Tongue (tissue), 2 donors: ENCODE measurements around the gene HNRNPA1. TPM values are rescaled to one million over a fixed set of nuclear protein-coding genes. Genes with fewer than 3 reads are reported as not detected.
"Not testable (repeated sequence)": the region's sequence is repeated elsewhere in the genome, so short reads cannot be mapped to it uniquely, and the experiment has no call there.

ENCODE experiments used
- DNase-seq: peaks from one replicate; pipeline ENCODE4 v3.0.0-alpha.2; 2015
- total RNA-seq: library from RNA; depleted of rRNA; stranded (reverse); fragments of >200 nt; gene quantifications from one replicate; pipeline ENCODE4 v1.2.3, GENCODE V29; 2014

The HNRNPA1 gene
- total RNA-seq, 1 donor from 2014 or later, result 618 TPM

DNA sequence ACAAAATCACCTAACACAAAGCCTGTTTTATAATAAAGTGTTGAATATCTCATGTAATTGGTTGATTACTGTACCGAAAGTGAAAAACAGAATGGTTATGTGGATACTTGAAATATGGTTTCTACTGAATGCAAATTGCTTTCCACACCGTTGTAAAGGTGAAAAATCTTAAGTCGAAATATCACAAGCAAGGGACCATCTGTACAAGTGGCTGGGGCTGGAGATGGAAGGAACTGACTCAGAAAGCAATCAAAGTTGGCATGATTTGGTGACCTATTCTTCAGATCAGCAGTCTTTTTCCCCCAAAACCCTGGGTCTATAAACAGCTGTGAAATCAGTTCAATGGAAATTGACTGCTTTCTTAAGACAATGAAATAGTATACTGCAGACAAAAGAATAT lies 4.2 kb upstream of the HNRNPA1 start:
- DNase-seq, result no peak

DNA sequence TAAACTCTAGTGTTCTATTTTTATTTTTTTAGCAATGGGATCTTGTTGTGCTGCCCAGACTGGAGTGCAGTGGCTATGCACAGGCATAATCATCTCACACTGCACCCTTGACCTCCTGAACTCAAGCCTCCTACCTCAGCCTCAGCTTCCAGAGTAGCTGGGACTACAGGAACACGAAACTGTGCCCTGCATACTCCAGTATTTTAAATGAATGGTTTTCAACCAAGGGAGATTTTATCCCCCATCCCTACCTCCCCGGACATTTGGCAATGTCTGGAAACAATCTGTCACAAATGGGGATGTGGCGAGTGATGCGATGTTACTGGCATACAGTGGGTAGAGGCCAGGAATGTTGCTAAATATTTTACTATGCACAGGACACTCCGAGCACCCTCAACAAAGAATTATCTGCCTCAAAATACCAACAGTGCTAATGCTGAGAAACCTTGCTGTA lies 2.7 kb upstream of the HNRNPA1 start:
- no peak for DNase-seq

DNA sequence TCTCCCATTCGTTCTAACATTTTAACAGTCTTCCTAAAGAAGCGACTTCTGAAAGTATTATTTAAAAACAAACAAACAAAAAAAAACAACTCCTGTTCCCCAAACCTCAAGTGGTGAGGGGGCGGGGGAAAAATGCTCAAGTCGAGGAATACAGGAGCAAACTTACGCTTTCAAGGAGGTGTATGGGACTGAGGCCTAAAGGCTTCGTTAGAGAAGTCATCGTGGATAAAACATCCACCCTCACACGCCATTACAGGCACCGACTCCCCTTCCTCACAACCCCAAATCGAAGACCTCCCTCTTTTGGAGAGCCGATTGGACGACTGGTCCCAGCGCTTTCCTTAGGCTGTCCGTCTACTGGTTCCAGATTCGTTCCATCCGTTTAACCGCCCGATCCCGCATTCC lies 1.3 kb upstream of the HNRNPA1 start:
- no peak for DNase-seq

GRCh38 chr12:54279632-54280467 lies 676 bp upstream of the HNRNPA1 start, which contains the start of gene CBX5:
Gene CBX5 (minus strand): TSS chr12:54280122. CDS start chr12:54257650, 22,472 bp downstream.
- DNase-seq, result peak; percentile 100

- not testable (repeated sequence) for DNase-seq
These were observed 724 bp downstream of the HNRNPA1 start for GRCh38 chr12:54281261-54281638.

- not testable (repeated sequence) for DNase-seq
These were observed 1.2 kb downstream of the HNRNPA1 start for GRCh38 chr12:54281694-54282093.

DNA sequence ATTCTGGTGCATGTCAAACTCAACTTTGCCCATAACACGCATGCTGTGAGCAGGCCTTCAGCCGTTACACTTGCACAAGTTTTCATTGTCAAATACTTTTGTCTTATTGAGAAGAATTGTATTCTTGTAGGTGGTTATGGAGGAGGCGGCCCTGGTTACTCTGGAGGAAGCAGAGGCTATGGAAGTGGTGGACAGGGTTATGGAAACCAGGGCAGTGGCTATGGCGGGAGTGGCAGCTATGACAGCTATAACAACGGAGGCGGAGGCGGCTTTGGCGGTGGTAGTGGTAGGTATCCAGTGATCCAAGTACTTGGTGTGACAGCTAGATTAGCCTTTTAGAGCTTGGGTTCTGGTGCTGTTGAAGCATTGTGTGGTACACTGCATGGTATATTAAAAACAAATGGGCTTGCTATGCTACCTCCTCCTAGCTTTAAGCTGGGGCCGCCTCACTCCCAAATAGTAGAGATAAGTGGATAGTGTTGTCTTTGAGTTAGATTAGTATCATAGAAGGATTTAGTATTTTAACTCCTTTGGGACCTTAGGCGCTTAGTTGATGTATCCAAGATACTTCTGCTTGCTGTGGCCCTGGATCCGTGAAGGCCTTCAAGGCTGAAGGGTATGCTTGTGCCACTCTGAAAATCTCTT lies 2.5 kb downstream of the HNRNPA1 start:
- no peak for DNase-seq

- DNase-seq, result not testable (repeated sequence)
These were observed 3.7 kb downstream of the HNRNPA1 start for GRCh38 chr12:54284070-54284780.

GRCh38 chr12:54285150-54286041 lies 4.9 kb downstream of the HNRNPA1 start:
- DNase-seq, result no peak

DNA sequence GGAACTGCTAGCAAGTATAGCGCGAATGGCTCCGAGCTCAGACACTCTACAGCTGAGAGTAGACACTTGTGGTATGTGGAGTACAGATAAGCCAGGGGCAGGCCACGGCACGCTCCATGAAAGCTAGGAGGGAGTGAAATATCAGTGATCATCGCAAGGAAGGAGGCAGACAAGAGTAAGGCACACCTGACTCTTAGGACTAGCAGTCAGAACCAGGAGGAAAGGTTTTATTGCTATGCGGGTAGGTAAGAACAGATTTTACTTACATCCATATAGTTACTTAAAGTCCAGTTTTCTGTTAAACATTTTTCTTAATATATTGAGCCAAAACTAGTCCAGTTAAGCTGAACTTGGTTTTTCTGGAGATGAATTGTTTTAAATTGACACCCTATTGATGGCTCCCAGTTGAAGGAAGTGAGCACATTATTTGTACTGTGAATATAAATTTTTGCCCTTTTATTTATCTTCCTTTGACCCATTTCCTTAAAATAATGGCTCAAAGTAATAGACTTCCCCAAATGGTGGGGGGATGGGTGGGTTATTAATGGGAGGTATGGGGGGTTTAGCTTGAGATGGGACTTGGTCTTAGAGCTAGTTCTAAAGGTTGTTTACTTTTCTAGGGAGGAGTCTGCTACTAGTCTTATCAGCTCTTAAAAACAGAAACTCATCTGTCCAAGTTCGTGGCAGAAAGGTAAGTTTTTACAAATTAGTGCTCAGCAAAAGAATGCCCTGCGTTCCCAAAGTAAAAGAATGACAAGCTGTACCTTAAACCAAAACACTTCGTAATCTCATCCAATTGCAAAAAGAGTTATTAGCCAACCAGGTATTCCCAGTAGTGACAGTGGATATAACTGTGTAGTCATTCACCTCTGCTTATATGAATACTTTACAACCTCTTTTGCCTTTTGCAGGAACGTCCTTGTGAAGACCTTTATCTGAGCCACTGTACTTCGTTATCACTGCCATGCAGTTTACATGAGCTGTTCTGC lies 5.8 kb downstream of the HNRNPA1 start:
- peak; percentile 62 for DNase-seq

DNA sequence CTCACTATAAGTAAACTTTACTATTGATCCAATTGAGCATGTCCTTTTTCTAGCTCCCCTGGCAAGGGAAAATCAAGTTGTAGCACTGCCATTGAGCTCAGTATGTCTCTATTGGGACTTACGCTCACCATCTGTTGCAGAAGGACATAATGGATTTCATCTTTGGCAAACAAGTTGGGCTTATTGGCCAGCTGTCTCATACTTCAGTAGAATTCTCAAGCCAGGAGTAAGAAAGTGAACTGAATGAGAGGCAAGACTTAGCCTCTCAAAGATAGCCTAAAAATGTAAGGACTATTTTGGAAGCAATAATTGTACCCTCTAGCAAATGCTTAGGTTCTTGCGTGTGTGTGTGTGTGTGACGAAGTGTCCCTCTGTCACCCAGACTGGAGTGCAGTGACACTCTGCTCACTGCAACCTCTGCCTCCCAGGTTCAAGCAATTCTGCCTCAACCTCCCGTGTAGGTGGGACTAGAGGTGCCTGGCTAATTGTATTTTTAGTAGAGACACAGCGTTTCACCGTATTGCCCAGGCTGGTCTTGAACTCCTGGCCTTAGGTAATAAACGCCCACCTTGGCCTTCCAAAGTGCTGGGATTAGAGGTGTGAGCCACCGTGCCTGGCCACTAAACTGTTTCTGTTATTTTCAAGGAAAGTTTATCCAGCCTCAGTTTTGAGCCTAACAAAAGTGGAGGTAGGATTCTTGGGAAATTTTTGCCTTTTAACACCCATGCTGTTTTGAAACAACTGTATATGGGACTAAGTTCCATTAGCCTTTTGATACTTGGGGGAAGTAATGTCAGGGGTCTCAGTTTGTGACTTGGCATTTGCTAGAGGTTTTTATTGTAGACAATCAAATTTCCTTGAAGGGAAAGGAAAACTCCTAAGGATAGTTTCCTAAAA lies 7.0 kb downstream of the HNRNPA1 start:
- peak; percentile 54 for DNase-seq

GRCh38 chr12:54292083-54292930 lies 11.8 kb downstream of the HNRNPA1 start:
- no peak for DNase-seq

GRCh38 chr12:54292931-54293241 lies 12.4 kb downstream of the HNRNPA1 start:
- no peak for DNase-seq

DNA sequence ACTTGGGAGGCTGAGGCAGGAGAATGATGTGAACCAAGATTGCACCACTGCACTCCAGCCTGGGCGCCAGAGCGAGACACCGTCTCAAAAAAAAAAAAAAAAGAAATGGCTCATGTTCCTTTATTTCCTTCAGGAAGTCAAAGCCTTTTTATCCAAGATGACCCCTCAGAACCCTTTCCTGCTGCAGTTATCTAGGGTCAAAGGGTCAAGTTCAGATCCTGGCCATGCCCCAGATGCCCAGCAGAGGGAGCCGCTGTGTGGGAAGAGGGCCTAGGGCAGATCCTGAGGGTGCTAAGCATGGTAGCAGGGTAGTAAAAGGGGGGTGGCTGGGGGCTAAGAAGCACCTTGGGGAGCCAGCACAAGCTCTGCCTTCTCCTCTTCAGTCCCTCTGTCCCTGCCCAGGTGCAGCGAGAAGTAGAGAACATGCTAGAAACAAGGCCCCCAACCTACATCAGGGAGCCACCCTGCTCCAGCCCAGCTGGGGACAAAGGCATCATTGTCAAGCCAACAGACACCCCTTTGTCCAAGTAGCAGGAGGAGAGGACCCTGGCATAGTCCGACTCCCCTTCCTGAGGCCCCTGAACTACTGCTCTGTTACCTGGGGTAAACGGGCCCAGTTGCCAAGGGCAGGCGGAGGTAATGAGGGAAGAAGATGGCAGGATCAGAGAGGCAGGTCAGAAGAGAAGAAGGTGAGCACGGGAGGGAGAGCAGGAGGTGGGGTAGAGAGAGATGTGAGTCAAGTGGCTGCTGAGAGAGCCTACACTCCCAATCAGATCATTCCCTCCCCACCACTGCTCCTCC lies 13.8 kb downstream of the HNRNPA1 start:
- DNase-seq, result no peak

GRCh38 chr12:54294953-54295566 lies 14.5 kb downstream of the HNRNPA1 start:
- DNase-seq, result no peak

GRCh38 chr12:54296393-54297099 lies 16.0 kb downstream of the HNRNPA1 start:
- DNase-seq, result no peak

DNA sequence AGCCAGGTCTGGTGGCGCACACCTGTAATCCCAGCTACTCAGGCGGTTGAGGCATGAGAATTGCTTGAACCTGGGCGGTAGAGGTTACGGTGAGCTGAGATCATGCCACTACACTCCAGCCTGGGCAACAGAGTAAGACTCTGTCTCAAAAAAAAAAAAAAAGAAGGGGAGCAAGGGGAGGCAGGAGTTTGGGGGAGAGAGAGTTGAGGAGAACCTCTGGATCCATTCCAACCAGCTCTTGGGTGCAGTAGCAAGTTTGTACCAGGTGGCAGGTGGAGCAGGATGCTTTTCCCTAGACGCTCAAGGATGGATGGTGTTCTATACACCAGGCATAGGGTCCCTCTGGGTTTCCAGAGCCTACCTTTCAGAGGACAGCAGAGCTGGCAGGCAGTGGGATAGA lies 18.4 kb downstream of the HNRNPA1 start:
- DNase-seq, result no peak
